SU-DHL-6 (cell line): ENCODE data around the gene DLST.

Experiments used
- EZH2phosphoT487 ChIP-seq: fragments of 200-600 bp; sonication (generic), shearing (Covaris generic); conservative IDR thresholded peaks from 2 replicates; pipeline ENCODE4 v1.6.1; 2018; ENCODE audit warnings: mild to moderate bottlenecking, antibody characterized with exemption, low read length, moderate library complexity, mixed read lengths
- TF ChIP-seq, protein P1 (sequence below): fragments of 200-600 bp; sonication (generic); IDR thresholded peaks from one replicate; pipeline ENCODE4 v1.5.1; 2017; ENCODE audit warnings: antibody characterized with exemption, mild to moderate bottlenecking, low read length, moderate library complexity; ENCODE audit not compliant: insufficient read depth, poor library complexity, severe bottlenecking

- no peak for TF ChIP-seq EZH2phosphoT487
- TF ChIP-seq, protein P1, sequence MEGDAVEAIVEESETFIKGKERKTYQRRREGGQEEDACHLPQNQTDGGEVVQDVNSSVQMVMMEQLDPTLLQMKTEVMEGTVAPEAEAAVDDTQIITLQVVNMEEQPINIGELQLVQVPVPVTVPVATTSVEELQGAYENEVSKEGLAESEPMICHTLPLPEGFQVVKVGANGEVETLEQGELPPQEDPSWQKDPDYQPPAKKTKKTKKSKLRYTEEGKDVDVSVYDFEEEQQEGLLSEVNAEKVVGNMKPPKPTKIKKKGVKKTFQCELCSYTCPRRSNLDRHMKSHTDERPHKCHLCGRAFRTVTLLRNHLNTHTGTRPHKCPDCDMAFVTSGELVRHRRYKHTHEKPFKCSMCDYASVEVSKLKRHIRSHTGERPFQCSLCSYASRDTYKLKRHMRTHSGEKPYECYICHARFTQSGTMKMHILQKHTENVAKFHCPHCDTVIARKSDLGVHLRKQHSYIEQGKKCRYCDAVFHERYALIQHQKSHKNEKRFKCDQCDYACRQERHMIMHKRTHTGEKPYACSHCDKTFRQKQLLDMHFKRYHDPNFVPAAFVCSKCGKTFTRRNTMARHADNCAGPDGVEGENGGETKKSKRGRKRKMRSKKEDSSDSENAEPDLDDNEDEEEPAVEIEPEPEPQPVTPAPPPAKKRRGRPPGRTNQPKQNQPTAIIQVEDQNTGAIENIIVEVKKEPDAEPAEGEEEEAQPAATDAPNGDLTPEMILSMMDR = no peak
Observed at GRCh38 chr14:74836251-74836960, 45.3 kb upstream of the DLST start.
